Neural progenitor cell (in vitro differentiated cells): ENCODE results near the gene UBA6.

Experiments
- CTCF ChIP-seq: fragments of 200-600 bp; sonication (generic); IDR thresholded peaks from 2 replicates; pipeline ENCODE4 v1.5.1; 2017; ENCODE audit warnings: antibody characterized with exemption, mild to moderate bottlenecking
- EZH2 ChIP-seq: fragments of 200-600 bp; sonication (generic); IDR thresholded peaks from 2 replicates; pipeline ENCODE4 v1.6.1; 2017; ENCODE audit warnings: antibody characterized with exemption, mild to moderate bottlenecking, moderate library complexity
- EZH2phosphoT487 ChIP-seq: fragments of 200-600 bp; sonication (generic); IDR thresholded peaks from 2 replicates; pipeline ENCODE4 v1.6.1; 2017; ENCODE audit warnings: antibody characterized with exemption

- TF ChIP-seq CTCF (no peak), EZH2 (no peak), EZH2phosphoT487 (no peak)
Observed at GRCh38 chr4:67604029-67604381, 97.0 kb downstream of the UBA6 start.
